Mesodermal cell (in vitro differentiated cells): ENCODE measurements around the gene LRRC32.
"Not testable (repeated sequence)": the region's sequence is repeated elsewhere in the genome, so short reads cannot be mapped to it uniquely, and the experiment has no call there.

Experiments
- H3K27ac ChIP-seq: 2 replicates; pipeline ENCODE4 v1.7.0; 2013; ENCODE audit warnings: mild to moderate bottlenecking, low read depth, low read length, moderate library complexity; ENCODE audit not compliant: severe bottlenecking
- H3K36me3 ChIP-seq: 2 replicates; pipeline ENCODE4 v1.7.1; 2013; ENCODE audit warnings: mild to moderate bottlenecking, low read length, moderate library complexity; ENCODE audit not compliant: control insufficient read depth, insufficient read depth
- H3K4me1 ChIP-seq: one replicate; pipeline ENCODE4 v1.7.1; 2013; ENCODE audit warnings: mild to moderate bottlenecking, low read length; ENCODE audit not compliant: insufficient read depth, control insufficient read depth, poor library complexity, severe bottlenecking
- H3K4me3 ChIP-seq: 2 replicates; pipeline ENCODE4 v1.7.0; 2013; ENCODE audit warnings: low read length, control low read depth, mild to moderate bottlenecking; ENCODE audit not compliant: insufficient read depth, poor library complexity, severe bottlenecking; ENCODE audit errors: extremely low read depth
- H3K9me3 ChIP-seq: 2 replicates; pipeline ENCODE4 v1.7.1; 2013; ENCODE audit warnings: mild to moderate bottlenecking, low read length, moderate library complexity; ENCODE audit not compliant: control insufficient read depth
- WGBS, 2 experiments: methylation state at CpG; one replicate each; pipeline ENCODE4 v1.1.5; 2013; ENCODE audit warnings: missing lambda C conversion rate in 2 of 2; ENCODE audit not compliant: insufficient coverage in 2 of 2; 5-methylcytosine and 5-hydroxymethylcytosine counted together

The LRRC32 gene

GRCh38 chr11:76609736-76610370 lies 60.7 kb downstream of the LRRC32 start:
- peaks cover 6% of the 10 kb centered on the region for H3K9me3 ChIP-seq
- H3K36me3 ChIP-seq: no peaks in the 10 kb centered on the region
- H3K4me3 ChIP-seq: no peak overlapping the region
- 60 to 68% methylated on average over 4 to 6 of the region's 8 CpGs for WGBS, 2 experiments
- H3K4me1 ChIP-seq: peaks cover 33% of the 10 kb centered on the region
- peak overlapping the region; percentile 75 for H3K27ac ChIP-seq

DNA sequence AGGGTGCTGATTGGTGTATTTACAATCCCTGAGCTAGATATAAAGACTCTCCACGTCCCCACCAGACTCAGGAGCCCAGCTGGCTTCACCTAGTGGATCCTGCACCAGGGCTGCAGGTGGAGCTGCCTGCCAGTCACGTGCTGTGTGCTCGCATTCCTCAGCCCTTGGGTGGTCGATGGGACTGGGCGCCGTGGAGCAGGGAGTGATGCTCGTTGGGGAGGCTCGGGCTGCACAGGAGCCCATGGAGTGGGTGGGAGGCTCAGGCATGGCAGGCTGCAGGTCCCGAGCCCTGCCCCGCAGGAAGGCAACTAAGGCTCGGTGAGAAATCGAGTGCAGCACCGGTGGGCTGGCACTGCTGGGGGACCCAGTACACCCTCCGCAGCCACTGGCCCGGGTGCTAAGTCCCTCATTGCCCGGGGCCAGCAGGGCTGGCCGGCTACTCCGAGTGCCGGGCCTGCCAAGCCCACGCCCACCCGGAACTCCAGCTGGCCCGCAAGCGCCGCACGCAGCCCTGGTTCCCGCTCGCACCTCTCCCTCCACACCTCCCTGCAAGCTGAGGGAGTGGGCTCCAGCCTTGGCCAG lies 61.6 kb downstream of the LRRC32 start:
- Histone ChIP-seq H3K27ac (peak overlapping the region; percentile 75), H3K4me1 (peaks cover 25% of the 10 kb centered on the region)
- WGBS, 2 experiments: 94% methylated on average over 13 of the region's 27 CpGs; no CpG with 5 or more reads in 1 of the 2 experiments
- not testable (repeated sequence) for H3K4me3 ChIP-seq, H3K9me3 ChIP-seq, H3K36me3 ChIP-seq

DNA sequence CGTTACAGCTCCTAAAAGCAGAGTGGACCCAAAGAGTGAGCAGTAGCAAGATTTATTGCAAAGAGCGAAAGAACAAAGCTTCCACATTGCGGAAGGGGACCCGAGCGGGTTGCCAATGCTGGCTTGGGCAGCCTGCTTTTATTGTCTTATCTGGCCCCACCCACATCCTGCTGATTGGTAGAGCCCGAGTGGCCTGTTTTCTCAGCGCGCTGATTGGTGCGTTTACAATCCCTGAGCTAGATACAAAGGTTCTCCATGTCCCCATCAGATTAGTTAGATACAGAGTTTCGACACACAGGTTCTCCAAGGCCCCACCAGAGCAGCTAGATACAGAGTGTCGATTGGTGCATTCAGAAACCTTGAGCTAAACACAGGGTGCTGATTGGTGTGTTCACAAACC lies 62.3 kb downstream of the LRRC32 start:
- 98 to 100% methylated on average over 9 of the region's 11 CpGs for WGBS, 2 experiments
- H3K4me1 ChIP-seq: peaks cover 24% of the 10 kb centered on the region
- not testable (repeated sequence) for H3K4me3 ChIP-seq, H3K9me3 ChIP-seq, H3K27ac ChIP-seq, H3K36me3 ChIP-seq
